Prostate gland (tissue), 2 donors: ENCODE measurements around the gene GAMT. TPM values are rescaled to one million over a fixed set of nuclear protein-coding genes. Genes with fewer than 3 reads are reported as not detected.

Experiments
- DNase-seq: peaks from one replicate; pipeline ENCODE4 v3.0.0-alpha.2; 2019; ENCODE audit warnings: low spot score
- H3K27ac ChIP-seq, 2 donors: fragments of 200-600 bp; sonication (generic); 2 replicates each; pipeline ENCODE4 v1.5.1; 2017 to 2019
- H3K27me3 ChIP-seq: fragments of 200-600 bp; sonication (generic); replicated peaks from 2 replicates; pipeline ENCODE4 v1.5.1; 2019; ENCODE audit not compliant: insufficient read depth
- H3K36me3 ChIP-seq, 2 donors: fragments of 200-600 bp; sonication (generic); 1 replicate in 1 of 2; 2 replicates in 1 of 2; pipeline versions ENCODE4 v1.5.1 to v1.8.1; 2017 to 2019
- H3K4me1 ChIP-seq: fragments of 200-600 bp; sonication (generic); replicated peaks from 2 replicates; pipeline ENCODE4 v1.5.1; 2019
- H3K4me3 ChIP-seq, 2 donors: fragments of 200-600 bp; sonication (generic); 2 replicates each; pipeline ENCODE4 v1.5.1; 2017 to 2019
- H3K9me3 ChIP-seq: fragments of 200-600 bp; sonication (generic); 2 replicates; pipeline ENCODE4 v1.5.1; 2017
- CTCF ChIP-seq, 4 experiments: fragments of 200-600 bp in 2 of 4; fragments of 450-650 bp in 2 of 4; sonication (generic) in 2 of 4; IDR thresholded peaks; 1 replicate in 3 of 4; 2 replicates in 1 of 4; pipeline ENCODE4 v1.5.1; 2016 to 2019; ENCODE audit warnings: antibody characterized with exemption in 4 of 4, mild to moderate bottlenecking in 2 of 4, moderate library complexity in 2 of 4
- POLR2A ChIP-seq: fragments of 450-650 bp; IDR thresholded peaks from one replicate; pipeline ENCODE4 v1.6.1; 2016; ENCODE audit warnings: antibody characterized with exemption, mild to moderate bottlenecking
- POLR2AphosphoS5 ChIP-seq: sonication (generic); formaldehyde crosslinking; IDR thresholded peaks from one replicate; pipeline ENCODE4 v1.6.1; 2017; ENCODE audit warnings: antibody characterized with exemption
- WGBS: methylation state at CpG from one replicate; pipeline ENCODE4 v1.1.5; 2018; 5-methylcytosine and 5-hydroxymethylcytosine counted together
- intact Hi-C: fragments of 100-400 bp; cut with DNase I; formaldehyde crosslinking; loops from one replicate; pipeline ENCODE4 v1.14.2; 2022
- total RNA-seq, 2 donors: library from RNA; depleted of rRNA; stranded (reverse); fragments of >200 nt; gene quantifications; one replicate each; pipeline ENCODE4 v1.1.0, GENCODE V29; 2016

Gene GAMT
- total RNA-seq, 2 donors from 2014 or later: 100 to 183 TPM

DNA sequence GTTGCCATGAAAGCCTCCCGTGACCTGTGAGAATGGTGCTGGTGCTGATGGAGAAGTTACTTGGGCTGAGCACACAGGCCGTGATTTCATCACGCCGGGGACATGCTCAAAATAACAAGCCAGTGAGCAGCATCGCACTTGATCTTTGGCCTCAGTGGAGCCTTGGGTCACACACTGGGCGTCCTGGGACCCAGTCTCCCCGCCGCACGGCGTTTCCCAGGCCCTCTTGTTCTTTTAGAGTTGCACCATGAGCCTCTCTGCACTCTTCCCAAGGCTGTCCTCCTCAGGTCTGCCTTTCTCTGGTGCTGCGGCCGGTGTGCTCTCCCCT is 27.1 kb downstream of the GAMT start:
- intact Hi-C loops: no loop called here

DNA sequence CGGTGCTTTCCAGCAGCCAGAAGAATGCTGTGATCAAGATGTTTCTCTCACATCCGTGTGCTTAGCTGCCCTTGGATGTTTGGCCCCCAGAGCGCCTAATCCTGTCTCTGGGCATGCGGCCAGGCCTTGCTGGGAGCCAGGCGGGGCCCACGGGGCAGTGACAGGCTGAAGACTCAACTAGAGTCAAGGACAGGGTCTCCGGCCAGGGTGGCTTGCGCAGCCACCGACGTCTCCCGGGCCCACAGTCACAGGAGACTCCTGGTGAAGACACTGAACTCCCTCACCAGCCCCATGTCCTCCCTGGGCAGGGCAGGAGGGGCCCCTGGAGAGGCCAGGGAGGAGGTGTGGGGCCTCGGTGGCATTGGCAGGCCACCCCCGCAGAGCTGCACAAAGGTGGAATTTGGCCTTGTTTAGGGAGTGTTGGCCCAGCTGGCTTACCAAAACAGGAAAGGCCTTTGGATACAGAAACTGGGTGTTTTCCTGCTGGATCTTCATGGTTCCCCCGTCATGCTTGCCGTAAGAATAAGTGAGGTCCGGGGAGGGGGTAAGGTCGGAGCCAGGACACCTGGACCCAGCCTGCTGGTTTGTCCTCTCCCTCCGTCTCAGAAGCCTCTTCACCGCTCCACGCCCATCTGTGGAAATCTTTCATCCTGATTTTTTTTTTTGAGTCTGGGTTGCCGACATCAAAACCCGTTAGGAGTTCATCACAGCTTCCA is 27.6 kb downstream of the GAMT start:
- Histone ChIP-seq H3K27me3 (no peaks in the 10 kb centered on the region), H3K9me3 (no peaks in the 10 kb centered on the region), H3K36me3 (peaks cover 0 to 5% of the 10 kb centered on the region in 2 donors), H3K4me3 (no peak overlapping the region), H3K27ac (no peak overlapping the region), H3K4me1 (no peaks in the 10 kb centered on the region)
- intact Hi-C loops: no loop called here
- DNase-seq: no peak
- no peak for TF ChIP-seq CTCF (IDR thresholded peaks at IDR 0.05)
- no peak for TF ChIP-seq POLR2A
- no peak for TF ChIP-seq POLR2AphosphoS5
- 73% methylated on average over 22 of the region's 22 CpGs for WGBS

More for the DNA sequence above, 27.1 kb downstream of the GAMT start:
- Histone ChIP-seq H3K9me3 (no peaks in the 10 kb centered on the region), H3K36me3 (peaks cover 0 to 5% of the 10 kb centered on the region in 2 donors), H3K4me3 (no peak overlapping the region), H3K4me1 (no peaks in the 10 kb centered on the region), H3K27me3 (no peaks in the 10 kb centered on the region), H3K27ac (no peak overlapping the region)
- no peak for TF ChIP-seq CTCF (IDR thresholded peaks at IDR 0.05)
- TF ChIP-seq POLR2A: no peak
- no peak for TF ChIP-seq POLR2AphosphoS5
- WGBS: 83% methylated on average over 11 of the region's 12 CpGs
- no peak for DNase-seq

- Histone ChIP-seq H3K4me3 (no peak overlapping the region), H3K27me3 (no peaks in the 10 kb centered on the region), H3K27ac (no peak overlapping the region), H3K36me3 (peaks cover 0 to 5% of the 10 kb centered on the region in 2 donors), H3K9me3 (no peaks in the 10 kb centered on the region), H3K4me1 (no peaks in the 10 kb centered on the region)
- WGBS: 85% methylated on average over 20 of the region's 20 CpGs
- DNase-seq: no peak
- intact Hi-C loops: no loop called here
- TF ChIP-seq POLR2AphosphoS5: no peak
- no peak for TF ChIP-seq CTCF (IDR thresholded peaks at IDR 0.05)
- no peak for TF ChIP-seq POLR2A
These were observed 28.3 kb downstream of the GAMT start for GRCh38 chr19:1373042-1373533.

- H3K4me1 ChIP-seq: no peaks in the 10 kb centered on the region
- no peaks in the 10 kb centered on the region for H3K9me3 ChIP-seq
- TF ChIP-seq POLR2AphosphoS5 (no peak), POLR2A (no peak), CTCF (IDR thresholded peaks at IDR 0.05) (no peak)
- peaks cover 0 to 5% of the 10 kb centered on the region in 2 donors for H3K36me3 ChIP-seq
- 90% methylated on average over 52 of the region's 52 CpGs for WGBS
- no peak for DNase-seq
- intact Hi-C loops: no loop called here
- no peak overlapping the region for H3K4me3 ChIP-seq
- no peaks in the 10 kb centered on the region for H3K27me3 ChIP-seq
- H3K27ac ChIP-seq: no peak overlapping the region
These were observed 30.6 kb downstream of the GAMT start for GRCh38 chr19:1370579-1371361.
